Inferior parietal cortex (tissue), 1 donor: ENCODE data around the gene DYNC2H1.

Experiments
- DNase-seq: peaks from one replicate; pipeline ENCODE4 v3.0.0-alpha.2; 2016; ENCODE audit errors: extremely low spot score

The DYNC2H1 gene

GRCh38 chr11:103464420-103464819, 355.2 kb downstream of the DYNC2H1 start:
- DNase-seq, result no peak

- no peak for DNase-seq
These were observed 356.4 kb downstream of the DYNC2H1 start for GRCh38 chr11:103465555-103466140.

- DNase-seq, result no peak
These were observed 362.3 kb downstream of the DYNC2H1 start for GRCh38 chr11:103471546-103471945.

GRCh38 chr11:103476874-103477273, 367.6 kb downstream of the DYNC2H1 start:
- no peak for DNase-seq

- no peak for DNase-seq
These were observed 371.2 kb downstream of the DYNC2H1 start for GRCh38 chr11:103480421-103480820.

- no peak for DNase-seq
These were observed 374.8 kb downstream of the DYNC2H1 start for GRCh38 chr11:103483996-103484395.

- no peak for DNase-seq
These were observed 375.3 kb downstream of the DYNC2H1 start for GRCh38 chr11:103484545-103484944.

GRCh38 chr11:103486604-103487003, 377.4 kb downstream of the DYNC2H1 start:
- no peak for DNase-seq

- no peak for DNase-seq
These were observed 377.9 kb downstream of the DYNC2H1 start for GRCh38 chr11:103487113-103487512.

GRCh38 chr11:103488031-103488461, 378.8 kb downstream of the DYNC2H1 start:
- DNase-seq, result no peak

- DNase-seq, result no peak
These were observed 379.4 kb downstream of the DYNC2H1 start for GRCh38 chr11:103488579-103488978.

GRCh38 chr11:103491777-103492176, 382.6 kb downstream of the DYNC2H1 start:
- no peak for DNase-seq

- DNase-seq, result no peak
These were observed 385.3 kb downstream of the DYNC2H1 start for GRCh38 chr11:103494491-103494890.

GRCh38 chr11:103497268-103497667, 388.0 kb downstream of the DYNC2H1 start:
- no peak for DNase-seq

- no peak for DNase-seq
These were observed 390.6 kb downstream of the DYNC2H1 start for GRCh38 chr11:103499710-103500340.

GRCh38 chr11:103515283-103515682, 406.1 kb downstream of the DYNC2H1 start:
- DNase-seq, result no peak

GRCh38 chr11:103520792-103521191, 411.6 kb downstream of the DYNC2H1 start:
- DNase-seq, result no peak

- no peak for DNase-seq
These were observed 415.8 kb downstream of the DYNC2H1 start for GRCh38 chr11:103525069-103525468.

GRCh38 chr11:103528046-103528445, 418.8 kb downstream of the DYNC2H1 start:
- no peak for DNase-seq

GRCh38 chr11:103528596-103528995, 419.4 kb downstream of the DYNC2H1 start:
- no peak for DNase-seq

- no peak for DNase-seq
These were observed 420.0 kb downstream of the DYNC2H1 start for GRCh38 chr11:103529181-103529684.
